Endothelial cell of umbilical vein (primary cell): Measurements from ENCODE around the gene ACOX1. TPM values are rescaled to one million over a fixed set of nuclear protein-coding genes. Genes with fewer than 3 reads are reported as not detected.

ENCODE experiments used
- BruUV-seq: library from RNA; stranded (reverse); fragments of 400-500 nt; replicated peaks from 2 replicates; lab custom pipeline; 2021; lab: Mats Ljungman, UMichigan
- CTCF ChIA-PET: fragments of 300-600, 350-600 bp; sonication (Branson Sonifier 250); formaldehyde crosslinking; loops from one replicate; lab custom pipeline; 2021; ENCODE audit warnings: antibody characterized with exemption, inconsistent platforms; lab: Charles Lee
- POLR2A ChIA-PET: fragments of 300-600, 350-600 bp; sonication (Branson Sonifier 250); formaldehyde crosslinking; loops from one replicate; lab custom pipeline; 2021; ENCODE audit warnings: antibody characterized with exemption, inconsistent platforms; lab: Charles Lee
- DNase-seq: peaks from one replicate; pipeline ENCODE4 v3.0.0-alpha.2; 2011; ENCODE audit warnings: low read depth, low spot score
- FAIRE-seq: peaks from 2 replicates; lab custom pipeline; 2011; peaks lifted over from hg19 to GRCh38; lab: Jason Lieb, UNC
- H2AFZ ChIP-seq: 2 replicates; pipeline ENCODE4 v1.6.0; 2012; ENCODE audit warnings: low read depth, low read length, control low read depth, inconsistent platforms
- H3K27ac ChIP-seq: 2 replicates; pipeline ENCODE4 v1.5.1; 2011; ENCODE audit warnings: low read depth, mild to moderate bottlenecking, control low read depth, low read length, moderate library complexity; ENCODE audit not compliant: insufficient read depth
- H3K27me3 ChIP-seq, 2 experiments: 2 replicates each; pipeline versions ENCODE4 v1.6.0 to v1.6.1; 2011; ENCODE audit warnings: low read length in 2 of 2, mixed read lengths in 1 of 2; ENCODE audit not compliant: control insufficient read depth in 2 of 2, insufficient read depth in 2 of 2
- H3K36me3 ChIP-seq, 2 experiments: 2 replicates in 1 of 2; 3 replicates in 1 of 2; pipeline ENCODE4 v1.5.1; 2011; ENCODE audit warnings: low read length in 2 of 2, mild to moderate bottlenecking in 1 of 2, moderate library complexity in 1 of 2; ENCODE audit not compliant: control insufficient read depth in 2 of 2, insufficient read depth in 2 of 2; ENCODE audit errors: extremely low read depth in 1 of 2
- H3K4me1 ChIP-seq: 3 replicates; pipeline ENCODE4 v1.5.1; 2011; ENCODE audit warnings: mild to moderate bottlenecking, low read length; ENCODE audit not compliant: control insufficient read depth, insufficient read depth; ENCODE audit errors: extremely low read depth
- H3K4me2 ChIP-seq: 2 replicates; pipeline ENCODE4 v1.6.1; 2011; ENCODE audit warnings: low read length, control low read depth, mixed read lengths; ENCODE audit not compliant: insufficient read depth
- H3K4me3 ChIP-seq, 3 experiments: fragments of 200-600 bp in 1 of 3; sonication (generic), shearing (Covaris generic) in 1 of 3; replicated peaks in 1 of 3; 2 replicates each; pipeline ENCODE4 v1.5.1; 2011 to 2016; ENCODE audit warnings: control low read depth in 3 of 3, low read length in 3 of 3, mild to moderate bottlenecking in 2 of 3, inconsistent platforms in 1 of 3, low read depth in 1 of 3, moderate library complexity in 1 of 3; ENCODE audit not compliant: insufficient read depth in 1 of 3
- H3K79me2 ChIP-seq: 2 replicates; pipeline ENCODE4 v1.6.0; 2012; ENCODE audit warnings: low read length, inconsistent platforms; ENCODE audit not compliant: control insufficient read depth, insufficient read depth
- H3K9ac ChIP-seq: replicated peaks from 2 replicates; pipeline ENCODE3; 2011; ENCODE audit warnings: low read length, control low read depth; ENCODE audit not compliant: insufficient read depth; ENCODE audit errors: extremely low read depth
- H3K9me1 ChIP-seq: replicated peaks from 3 replicates; pipeline ENCODE4 v1.6.0; 2011; ENCODE audit warnings: mild to moderate bottlenecking, low read length; ENCODE audit not compliant: control insufficient read depth, insufficient read depth; ENCODE audit errors: extremely low read depth
- H3K9me3 ChIP-seq: replicated peaks from 2 replicates; pipeline ENCODE4 v1.5.1; 2012; ENCODE audit warnings: low read length, inconsistent platforms; ENCODE audit not compliant: control insufficient read depth, insufficient read depth
- H4K20me1 ChIP-seq: replicated peaks from 2 replicates; pipeline ENCODE3; 2011; ENCODE audit warnings: mild to moderate bottlenecking, low read length; ENCODE audit not compliant: control insufficient read depth, insufficient read depth; ENCODE audit errors: extremely low read depth
- EZH2 ChIP-seq: IDR thresholded peaks from 2 replicates; pipeline ENCODE4 v1.6.1; 2012; ENCODE audit warnings: borderline replicate concordance, low read depth, mild to moderate bottlenecking, moderate library complexity, low read length, inconsistent platforms; ENCODE audit not compliant: severe bottlenecking
- FOS ChIP-seq: IDR thresholded peaks from 2 replicates; pipeline ENCODE4 v1.6.1; 2011; ENCODE audit warnings: mild to moderate bottlenecking, low read length, moderate library complexity, borderline replicate concordance; ENCODE audit not compliant: insufficient read depth
- GATA2 ChIP-seq: IDR thresholded peaks from 2 replicates; pipeline ENCODE4 v1.7.0; 2011; ENCODE audit warnings: low read depth, mild to moderate bottlenecking, moderate library complexity, mixed read lengths, low read length; ENCODE audit not compliant: insufficient read length, insufficient read depth
- JUN ChIP-seq: IDR thresholded peaks from 2 replicates; pipeline ENCODE4 v1.6.1; 2011; ENCODE audit warnings: borderline replicate concordance, low read depth; ENCODE audit not compliant: insufficient read length, insufficient read depth
- MYC ChIP-seq: IDR thresholded peaks from one replicate; pipeline ENCODE4 v1.6.1; 2011; ENCODE audit warnings: mild to moderate bottlenecking, low read depth, low read length
- POLR2A ChIP-seq: IDR thresholded peaks from 2 replicates; pipeline ENCODE4 v1.6.1; 2012; ENCODE audit warnings: low read depth, mild to moderate bottlenecking, control low read depth, low read length
- POLR2AphosphoS5 ChIP-seq: IDR thresholded peaks from 2 replicates; pipeline ENCODE4 v1.6.1; 2012; ENCODE audit warnings: low read depth, mild to moderate bottlenecking, control low read depth, low read length, moderate library complexity; ENCODE audit not compliant: insufficient read depth
- dilution Hi-C: fragments of 300-500 bp; cut with MboI; formaldehyde crosslinking; loops from one replicate; pipeline ENCODE4 v1.15.0; 2019; ENCODE audit warnings: low sequenced_read_pairs; ENCODE audit not compliant: extremely low pct_ligation_motif_present
- intact Hi-C: fragments of 100-400 bp; cut with micrococcal nuclease; formaldehyde crosslinking; loops from one replicate; pipeline ENCODE4 v1.10.0; 2022
- polyA plus RNA-seq, 4 experiments: library from polyadenylated mRNA; depleted of rRNA in 3 of 4; stranded (reverse) in 3 of 4; unstranded in 1 of 4; fragments of >200 nt; gene quantifications; 2 replicates each; pipeline versions ENCODE4 v1.2.1 to v1.2.3, GENCODE V29; 2011 to 2012; ENCODE audit warnings: missing spikeins in 1 of 4
- total RNA-seq: library from RNA; stranded (reverse); gene quantifications from 2 replicates; pipeline ENCODE4 v1.2.3, GENCODE V29; 2021
- TF ChIP-seq, protein P1 (sequence below), 2 donors: IDR thresholded peaks; 1 replicate in 1 of 2; 2 replicates in 1 of 2; pipeline ENCODE4 v1.5.1; 2011; ENCODE audit warnings: low read length in 2 of 2, mild to moderate bottlenecking in 2 of 2, moderate library complexity in 2 of 2, control low read depth in 1 of 2, inconsistent platforms in 1 of 2, low read depth in 1 of 2; ENCODE audit not compliant: insufficient read depth in 1 of 2; ENCODE audit errors: extremely low read depth in 1 of 2
- TF ChIP-seq, protein P2 (sequence below): IDR thresholded peaks from 2 replicates; pipeline ENCODE4 v1.6.1; 2011; ENCODE audit not compliant: insufficient read depth, insufficient read length

Gene ACOX1
- total and polyA plus RNA-seq, 2 donors (not counting 3 experiments of a cell fraction or from before 2014, with no cell fraction given) = 17.9 to 45.1 TPM

DNA sequence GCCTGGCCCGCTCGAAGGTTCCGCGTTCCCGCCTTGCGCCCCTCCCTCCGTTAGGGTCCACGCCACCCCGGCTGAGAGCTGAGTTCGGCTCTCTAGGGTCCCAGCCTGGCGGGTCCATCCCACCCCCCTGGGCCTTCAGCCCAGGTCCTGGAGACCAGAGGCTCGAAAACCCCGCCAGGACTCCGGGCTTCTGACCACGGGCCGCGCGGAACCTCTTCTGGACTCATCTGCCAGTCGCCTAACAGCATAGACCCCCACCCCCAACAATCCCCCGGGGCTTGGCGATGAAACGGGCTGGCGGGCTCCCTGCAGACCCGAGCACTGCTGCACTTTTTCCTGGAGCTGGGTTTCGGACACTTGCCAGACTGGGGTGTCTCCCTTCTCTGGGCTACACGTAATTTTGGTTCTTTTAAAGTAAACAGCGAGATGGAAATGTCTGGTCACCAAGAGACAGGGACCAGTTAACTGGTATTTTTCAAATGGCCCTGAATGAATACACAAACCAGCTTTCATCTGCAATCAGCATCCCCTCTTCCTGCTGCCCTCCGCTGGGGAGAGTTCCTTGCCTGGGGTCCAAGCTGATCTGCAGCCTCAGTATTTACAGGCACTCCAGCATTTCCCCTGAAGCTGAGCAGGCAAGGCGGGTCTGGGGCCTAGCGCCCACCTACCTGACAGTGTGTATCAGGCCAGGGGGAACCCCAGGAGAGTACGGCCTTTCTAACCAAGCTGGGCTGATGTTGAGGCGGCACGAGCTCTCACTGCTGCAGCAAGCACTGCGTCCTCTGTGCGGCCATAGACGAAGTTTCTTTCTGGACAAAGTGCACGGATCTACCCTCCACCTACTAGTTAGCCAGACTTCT is 81.6 kb downstream of the ACOX1 start:
- peak overlapping the region in 1 of 3 experiments; percentile 58 for H3K4me3 ChIP-seq
- H3K4me1 ChIP-seq = peaks cover 11% of the 10 kb centered on the region
- POLR2A ChIA-PET = interaction anchor here (1.0 kb wide), 1 partner anchor 42 kb away, joined by 6 read pairs; the partner anchor contains the start of gene WBP2
- TF ChIP-seq, protein P1, sequence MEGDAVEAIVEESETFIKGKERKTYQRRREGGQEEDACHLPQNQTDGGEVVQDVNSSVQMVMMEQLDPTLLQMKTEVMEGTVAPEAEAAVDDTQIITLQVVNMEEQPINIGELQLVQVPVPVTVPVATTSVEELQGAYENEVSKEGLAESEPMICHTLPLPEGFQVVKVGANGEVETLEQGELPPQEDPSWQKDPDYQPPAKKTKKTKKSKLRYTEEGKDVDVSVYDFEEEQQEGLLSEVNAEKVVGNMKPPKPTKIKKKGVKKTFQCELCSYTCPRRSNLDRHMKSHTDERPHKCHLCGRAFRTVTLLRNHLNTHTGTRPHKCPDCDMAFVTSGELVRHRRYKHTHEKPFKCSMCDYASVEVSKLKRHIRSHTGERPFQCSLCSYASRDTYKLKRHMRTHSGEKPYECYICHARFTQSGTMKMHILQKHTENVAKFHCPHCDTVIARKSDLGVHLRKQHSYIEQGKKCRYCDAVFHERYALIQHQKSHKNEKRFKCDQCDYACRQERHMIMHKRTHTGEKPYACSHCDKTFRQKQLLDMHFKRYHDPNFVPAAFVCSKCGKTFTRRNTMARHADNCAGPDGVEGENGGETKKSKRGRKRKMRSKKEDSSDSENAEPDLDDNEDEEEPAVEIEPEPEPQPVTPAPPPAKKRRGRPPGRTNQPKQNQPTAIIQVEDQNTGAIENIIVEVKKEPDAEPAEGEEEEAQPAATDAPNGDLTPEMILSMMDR (IDR thresholded peaks at IDR 0.05; ENCODE audit: extremely low read depth in 1 of 2, insufficient read depth in 1 of 2, low read depth in 1 of 2, low read length in 2 of 2) = no peak
- TF ChIP-seq POLR2A (no peak), FOS (no peak), MYC (no peak), GATA2 (no peak), JUN (no peak), EZH2 (no peak), POLR2AphosphoS5 (no peak)
- TF ChIP-seq, protein P2, sequence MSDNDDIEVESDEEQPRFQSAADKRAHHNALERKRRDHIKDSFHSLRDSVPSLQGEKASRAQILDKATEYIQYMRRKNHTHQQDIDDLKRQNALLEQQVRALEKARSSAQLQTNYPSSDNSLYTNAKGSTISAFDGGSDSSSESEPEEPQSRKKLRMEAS = no peak
- peaks cover 22% of the 10 kb centered on the region for H3K79me2 ChIP-seq
- H3K4me2 ChIP-seq = peak overlapping the region; percentile 24
- H3K9me3 ChIP-seq = no peaks in the 10 kb centered on the region
- CTCF ChIA-PET = interaction anchor here (0.7 to 3.6 kb wide), 14 partner anchors 10 to 144 kb away, joined by 3 to 42 read pairs (median 6); partner anchors contain the start of genes GALK1, TRIM47 and WBP2
- H3K9ac ChIP-seq = no peak overlapping the region
- no peaks in the 10 kb centered on the region for H4K20me1 ChIP-seq
- H3K27me3 ChIP-seq = no peaks in the 10 kb centered on the region
- no peak for FAIRE-seq
- TSS peak; percentile 19 for BruUV-seq
- dilution Hi-C loops = no loop called here
- intact Hi-C loops = loop anchor here (2.0 to 5.0 kb wide), 3 partner anchors 43 to 120 kb away; partner anchors contain the start of genes UNC13D and WBP2
- DNase-seq = no peak
- no peak overlapping the region for H2AFZ ChIP-seq
- H3K9me1 ChIP-seq = no peaks in the 10 kb centered on the region
- no peak overlapping the region for H3K27ac ChIP-seq
- H3K36me3 ChIP-seq = peaks cover 7 to 28% of the 10 kb centered on the region in 2 experiments
